Activated CD8-positive, alpha-beta memory T cell treated with anti-CD3 and anti-CD28 coated beads, Interleukin-2, amount 50 U/mL, for 1 hour (primary cell): ENCODE data around the gene ZNF350.
"Not testable (repeated sequence)": the region's sequence is repeated elsewhere in the genome, so short reads cannot be mapped to it uniquely, and the experiment has no call there.

Source experiments
- DNase-seq: peaks from one replicate; pipeline ENCODE4 v3.0.0-alpha.2; 2020; ENCODE audit errors: extremely low read depth

ZNF350 gene

DNA sequence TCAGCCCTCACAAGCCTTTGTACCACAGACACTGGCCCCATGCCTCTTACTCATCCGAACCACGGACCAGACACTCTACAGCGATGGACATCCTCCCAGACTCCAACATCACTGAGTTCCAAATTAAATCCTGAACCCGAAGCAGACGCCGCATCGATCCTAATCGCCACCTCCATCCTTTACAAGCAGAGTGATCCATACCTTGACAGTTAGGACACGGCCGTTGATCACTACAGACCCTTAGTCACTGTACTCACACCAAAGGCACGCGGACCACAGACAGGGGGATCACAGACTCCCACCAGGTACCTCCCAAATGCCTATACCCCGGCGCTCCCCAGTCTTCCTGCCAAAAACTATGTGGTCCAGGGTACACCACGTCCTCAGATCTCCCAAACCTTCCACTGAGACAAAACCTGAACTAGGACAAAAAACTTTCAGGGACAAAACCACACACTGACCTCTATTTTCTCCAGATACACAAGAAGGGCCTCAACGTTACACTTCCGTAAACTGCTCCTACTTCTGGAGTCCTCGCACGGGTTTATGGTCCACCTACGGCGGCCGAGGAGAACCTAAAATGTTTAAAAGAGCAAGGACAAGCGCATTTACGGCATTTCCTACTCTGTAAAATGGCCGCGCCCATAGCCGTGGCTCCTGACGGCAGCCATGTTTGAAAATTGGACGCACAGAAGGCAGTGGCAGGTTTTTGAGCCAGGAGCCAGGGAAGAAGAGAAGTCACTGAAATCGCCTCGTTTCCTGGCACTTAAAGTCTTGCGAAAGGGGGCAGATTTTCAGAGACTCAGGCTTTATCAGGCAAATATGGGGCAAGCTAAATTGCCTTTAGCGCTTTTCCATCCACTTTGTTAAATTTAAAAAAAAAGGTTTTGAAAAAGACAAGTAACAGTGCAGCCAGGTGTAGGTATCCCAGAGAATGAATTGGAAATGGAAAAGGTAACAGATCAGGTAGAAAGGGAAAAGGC lies at the start of gene ZNF350:
ZNF350 (minus strand) TSS at position 532 of the 983 bp plus-strand sequence. CDS start 12,480 bp downstream, outside the sequence.
- DNase-seq, result peak; percentile 81

DNA sequence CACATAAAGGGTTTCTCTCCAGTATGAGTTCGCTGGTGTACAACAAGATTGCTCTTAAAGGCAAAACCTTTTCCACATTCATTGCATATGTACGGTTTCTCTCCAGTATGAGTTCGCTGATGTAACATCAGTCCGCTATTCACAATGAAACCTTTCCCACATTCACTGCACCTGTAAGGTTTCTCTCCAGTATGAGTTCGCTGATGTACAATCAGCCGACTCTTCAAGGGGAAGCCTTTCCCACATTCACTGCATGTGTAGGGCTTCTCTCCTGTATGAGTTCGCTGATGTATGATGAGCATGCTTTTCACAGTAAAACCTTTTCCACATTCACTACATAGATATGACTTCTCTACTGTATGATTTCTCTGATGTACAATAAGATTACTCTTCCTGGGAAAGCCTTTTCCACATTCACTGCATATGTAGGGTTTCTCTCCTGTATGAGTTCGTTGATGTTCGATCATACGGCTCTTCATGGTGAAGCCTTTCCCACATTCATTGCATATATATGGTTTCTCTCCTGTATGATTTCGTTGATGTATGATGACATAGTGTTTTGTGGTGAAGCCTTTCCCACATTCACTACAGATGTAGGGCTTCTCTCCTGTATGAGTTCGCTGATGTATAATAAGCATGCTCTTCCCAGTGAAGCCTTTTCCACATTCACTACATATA lies 47.5 kb upstream of the ZNF350 start:
- no peak for DNase-seq

DNA sequence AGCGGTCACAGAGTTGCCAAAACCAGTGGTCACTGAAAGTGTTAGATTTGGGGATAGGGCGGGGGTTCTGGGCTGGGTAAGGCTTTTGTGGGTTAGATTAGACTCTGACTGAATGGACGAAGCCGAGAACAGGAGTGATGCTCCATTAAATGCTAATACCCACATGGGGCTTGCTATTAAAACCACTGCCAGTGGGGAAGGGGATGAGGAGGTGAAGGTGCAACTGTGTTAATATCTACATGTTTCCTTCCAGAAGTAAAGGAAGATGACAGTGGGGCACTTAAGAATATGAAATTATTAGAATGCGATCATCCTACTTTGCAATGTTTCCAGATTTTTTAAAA lies 42.1 kb upstream of the ZNF350 start:
- no peak for DNase-seq

DNA sequence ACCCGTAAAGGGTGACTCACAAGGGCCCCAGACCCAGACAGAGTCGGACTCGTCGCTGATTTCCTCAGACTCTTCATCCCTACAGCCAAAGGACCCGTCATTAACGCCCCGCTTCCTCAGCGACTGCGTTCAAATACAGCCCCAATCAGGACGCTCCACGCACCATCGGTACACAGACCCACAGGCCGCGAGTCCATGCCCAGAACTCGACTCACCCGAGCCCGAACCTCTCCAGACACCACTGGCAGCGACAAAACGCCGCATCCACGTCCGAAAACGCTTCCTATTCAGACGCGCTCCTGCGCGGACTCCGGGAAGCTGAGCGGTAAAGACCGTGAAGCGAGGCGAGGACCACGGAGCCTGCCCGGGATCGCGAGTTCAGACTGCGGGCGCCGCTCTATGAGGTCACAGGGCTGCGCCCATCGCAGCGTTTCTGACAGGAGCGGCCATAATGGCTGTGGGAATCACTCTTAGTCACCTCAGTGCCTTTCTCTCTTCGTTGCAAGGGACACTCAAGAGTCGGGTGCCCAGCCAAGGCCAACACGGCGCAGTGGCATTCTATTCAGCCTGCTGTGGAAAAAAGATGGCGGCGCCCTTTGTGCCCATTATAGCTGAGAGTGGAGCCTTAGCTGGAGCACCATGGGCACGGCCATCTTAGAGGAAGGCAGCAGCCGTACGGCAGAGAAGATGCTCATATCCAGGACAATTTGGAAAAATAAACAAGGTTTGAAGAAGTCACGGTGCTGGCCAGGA lies 41.6 kb upstream of the ZNF350 start, which contains the start of gene ZNF614:
ZNF614 (minus strand) TSS at position 353 of the 753 bp plus-strand sequence. CDS start 2,634 bp downstream, outside the sequence.
- peak; percentile 57 for DNase-seq

DNA sequence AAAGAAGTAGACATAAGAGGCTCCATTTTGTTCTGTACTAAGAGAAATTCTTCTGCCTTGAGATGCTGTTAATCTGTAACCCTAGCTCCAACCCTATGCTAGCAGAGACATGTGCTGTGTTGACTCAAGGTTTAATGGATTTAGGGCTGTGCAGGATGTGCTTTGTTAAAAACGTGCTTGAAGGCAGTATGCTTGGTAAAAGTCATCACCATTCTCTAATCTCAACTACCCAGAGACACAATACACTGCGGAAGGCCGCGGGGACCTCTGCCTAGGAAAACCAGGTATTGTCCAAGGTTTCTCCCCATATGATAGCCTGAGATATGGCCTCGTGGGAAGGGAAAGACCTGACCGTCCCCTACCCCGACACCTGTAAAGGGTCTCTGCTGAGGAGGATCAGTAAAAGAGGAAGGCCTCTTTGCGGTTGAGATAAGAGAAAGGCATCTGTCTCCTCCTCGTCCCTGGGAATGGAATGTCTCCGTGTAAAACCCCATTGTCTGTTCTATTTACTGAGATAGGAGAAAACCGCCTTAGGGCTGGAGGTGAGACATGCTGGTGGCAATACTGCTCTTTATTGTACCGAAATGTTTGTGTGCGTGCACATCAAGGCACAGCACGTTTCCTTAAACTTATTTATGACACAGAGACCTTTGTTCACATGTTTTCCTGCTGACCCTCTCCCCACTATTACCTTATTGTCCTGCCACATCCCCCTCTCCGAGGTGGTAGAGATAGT lies 39.8 kb upstream of the ZNF350 start:
- DNase-seq, result not testable (repeated sequence)

DNA sequence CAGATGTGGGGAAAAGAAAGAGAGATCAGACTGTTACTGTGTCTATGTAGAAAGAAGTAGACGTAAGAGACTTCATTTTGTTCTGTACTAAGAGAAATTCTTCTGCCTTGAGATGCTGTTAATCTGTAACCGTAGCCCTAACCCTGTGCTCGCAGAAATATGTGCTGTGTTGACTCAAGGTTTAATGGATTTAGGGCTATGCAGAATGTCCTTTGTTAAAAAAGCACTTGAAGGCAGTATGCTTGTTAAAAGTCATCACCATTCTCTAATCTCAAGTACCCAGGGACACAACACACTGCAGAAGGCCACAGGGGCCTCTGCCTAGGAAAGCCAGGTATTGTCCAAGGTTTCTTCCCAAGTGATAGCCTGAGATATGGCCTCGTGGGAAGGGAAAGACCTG lies 37.8 kb upstream of the ZNF350 start:
- not testable (repeated sequence) for DNase-seq

DNA sequence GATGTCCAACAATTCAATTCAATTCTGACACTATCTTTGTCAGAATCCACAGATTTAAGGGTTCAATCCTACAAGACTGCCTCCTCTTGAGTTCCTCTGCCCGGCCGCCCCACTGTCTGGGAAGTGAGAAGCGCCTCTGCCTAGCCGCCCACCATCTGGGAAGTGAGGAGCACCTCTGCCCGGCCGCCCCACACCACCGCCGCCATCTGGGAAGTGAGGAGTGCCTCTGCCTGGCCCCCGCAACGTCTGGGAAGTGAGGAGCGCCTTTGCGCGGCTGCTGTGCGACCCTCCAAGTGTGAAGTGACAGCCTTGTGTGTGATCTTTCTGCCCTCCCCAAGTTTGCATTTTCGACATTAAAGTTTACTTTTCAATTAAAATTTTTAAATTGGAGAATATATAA lies 35.6 kb upstream of the ZNF350 start:
- no peak for DNase-seq

DNA sequence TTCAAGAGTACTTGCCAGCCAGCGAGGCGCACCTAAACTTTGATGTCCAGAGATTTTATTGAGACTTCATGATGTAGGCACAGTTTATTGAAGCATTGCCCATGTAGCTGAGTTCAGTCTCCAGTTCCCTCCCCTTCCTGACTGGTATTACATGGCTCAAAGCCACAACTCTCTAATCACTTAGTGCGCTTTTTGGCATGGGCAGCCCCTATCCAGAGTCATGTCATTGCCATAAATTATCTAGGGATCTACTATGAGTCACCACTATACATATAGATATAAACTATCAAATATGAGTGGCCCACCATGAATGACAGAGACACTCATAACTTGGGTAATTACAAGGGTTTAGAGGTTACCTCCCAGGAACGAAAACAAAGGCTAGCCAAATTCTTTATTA lies 33.9 kb upstream of the ZNF350 start:
- DNase-seq, result no peak

DNA sequence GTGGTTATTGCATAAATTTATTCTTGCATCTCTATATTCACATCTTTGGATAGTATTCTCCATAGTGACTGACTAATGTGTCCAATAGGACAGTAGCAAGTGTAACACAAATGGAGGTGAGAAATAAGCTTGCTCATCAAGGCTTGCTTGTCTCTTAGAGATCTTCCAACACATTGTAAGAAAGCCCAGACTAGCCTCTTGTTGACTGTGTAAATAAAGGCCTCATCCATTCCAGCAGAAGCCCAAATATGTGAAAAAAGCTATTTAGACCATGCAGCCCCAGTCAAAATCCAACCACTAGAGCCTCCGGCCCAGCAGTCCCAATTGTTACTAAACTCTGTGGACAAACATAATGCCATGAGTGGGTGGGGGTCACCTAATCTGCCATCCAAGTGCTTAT lies 24.0 kb upstream of the ZNF350 start:
- no peak for DNase-seq

DNA sequence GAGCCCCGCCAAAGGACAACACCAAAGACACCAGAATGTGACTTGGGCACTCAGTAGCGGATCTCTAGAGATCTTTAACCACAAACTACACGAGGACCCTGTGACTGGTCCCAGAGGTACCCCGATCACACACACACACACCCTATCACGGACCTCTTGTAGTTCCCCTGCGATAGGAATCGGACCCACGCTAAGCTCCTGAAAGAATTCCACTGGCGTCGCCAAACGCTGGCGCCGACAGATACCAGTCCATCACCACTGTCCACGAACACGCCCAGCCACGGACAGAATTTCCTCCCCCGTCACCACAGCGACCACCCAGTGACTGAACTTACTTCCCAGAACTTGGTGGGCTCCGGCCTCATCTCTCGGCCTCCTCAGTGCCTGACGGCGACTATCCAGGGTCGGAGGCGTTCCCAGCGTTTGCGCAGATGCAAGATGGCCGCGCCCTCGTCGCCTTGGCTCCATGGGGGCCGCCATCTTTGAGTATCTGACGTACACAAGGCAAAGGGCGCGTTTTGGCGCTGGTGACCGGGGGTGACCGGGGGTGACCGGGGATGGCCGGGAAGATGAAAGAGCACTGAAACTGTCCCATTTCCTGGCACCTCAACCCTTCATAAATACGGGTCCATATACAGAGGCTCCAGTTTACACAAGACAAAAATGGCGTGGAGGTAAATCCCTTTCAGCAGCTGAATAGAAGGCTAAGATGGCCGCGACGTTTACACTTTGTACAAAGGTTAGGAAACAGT lies 21.3 kb upstream of the ZNF350 start, which contains the start of gene ZNF615:
ZNF615 (minus strand) TSS at position 406 of the 752 bp plus-strand sequence. CDS start 4,500 bp downstream, outside the sequence.
- peak; percentile 79 for DNase-seq

DNA sequence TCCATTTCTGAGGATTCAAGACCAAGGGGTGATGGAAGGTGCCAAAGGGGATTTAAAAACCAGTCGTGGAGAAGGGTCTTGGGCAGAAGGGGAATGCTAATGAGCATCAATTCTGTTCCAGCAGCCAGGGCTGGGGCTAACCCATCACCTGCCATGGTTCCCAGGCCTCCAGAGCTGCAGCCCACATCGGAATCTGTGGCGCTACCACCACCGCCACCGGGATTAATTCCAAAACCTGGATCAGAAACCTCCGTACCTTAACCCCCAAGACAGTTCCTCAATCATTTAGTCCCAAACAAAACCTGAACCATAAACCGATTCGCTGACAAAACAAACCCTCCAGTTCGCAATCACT lies 20.8 kb upstream of the ZNF350 start:
- DNase-seq, result no peak

DNA sequence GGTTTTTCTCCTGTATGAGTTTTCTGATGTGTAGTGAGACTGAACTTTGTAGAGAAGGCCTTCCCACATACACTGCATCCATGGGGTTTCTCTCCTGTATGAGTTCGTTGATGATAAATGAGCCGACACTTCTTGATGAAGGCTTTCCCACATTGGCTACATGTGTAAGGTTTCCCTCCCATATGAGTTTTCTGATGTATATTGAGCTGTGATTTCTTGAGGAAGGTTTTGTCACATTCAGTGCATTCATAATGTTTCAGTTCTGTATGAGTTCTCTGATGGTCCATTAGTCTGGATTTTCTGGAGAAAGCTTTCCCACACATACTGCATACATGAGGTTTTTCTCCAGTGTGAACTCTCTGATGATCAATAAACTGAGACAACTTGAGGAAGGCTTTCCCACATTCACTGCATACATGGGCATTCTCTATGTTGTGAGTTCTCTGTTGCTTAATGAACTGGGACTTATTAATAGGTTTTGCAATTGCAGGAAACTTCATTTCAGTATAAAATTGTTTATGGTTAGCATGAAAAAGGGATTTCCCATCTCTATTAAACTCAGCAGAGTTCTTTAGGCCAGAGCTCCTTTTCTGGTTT lies 7.5 kb upstream of the ZNF350 start:
- DNase-seq, result no peak

DNA sequence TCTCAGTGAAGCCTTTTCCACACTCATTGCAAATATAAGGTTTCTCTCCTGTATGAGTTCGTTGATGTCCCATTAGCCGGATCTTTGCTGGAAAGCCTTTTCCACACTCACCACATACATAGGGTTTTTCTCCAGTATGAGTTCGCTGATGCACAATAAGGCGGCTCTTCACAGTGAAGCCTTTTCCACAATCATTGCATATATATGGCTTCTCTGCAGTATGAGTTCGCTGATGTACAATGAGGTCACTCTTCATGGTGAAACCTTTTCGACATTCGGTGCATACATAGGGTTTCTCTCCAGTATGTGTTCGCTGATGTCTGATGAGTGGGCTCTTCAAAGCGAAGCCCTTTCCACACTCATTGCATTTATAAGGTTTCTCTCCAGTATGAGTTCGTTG lies 6.8 kb upstream of the ZNF350 start:
- DNase-seq, result no peak

DNA sequence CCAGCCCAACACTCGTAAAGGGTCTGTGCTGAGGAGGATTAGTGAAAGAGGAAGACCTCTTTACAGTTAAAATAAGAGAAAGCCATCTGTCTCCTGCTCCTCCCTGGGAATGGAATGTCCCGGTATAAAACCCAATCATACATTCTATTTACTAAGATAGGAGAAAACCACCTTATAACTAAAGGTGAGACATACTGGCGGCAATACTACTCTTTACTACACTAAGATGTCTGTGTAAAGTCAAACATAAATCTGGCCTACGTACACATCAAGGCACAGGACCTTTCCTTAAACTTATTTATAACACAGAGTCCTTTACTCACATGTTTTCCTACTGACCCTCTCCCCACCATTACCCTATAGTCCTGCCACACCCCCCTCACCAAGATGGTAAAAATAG lies 3.3 kb downstream of the ZNF350 start:
- no peak for DNase-seq

DNA sequence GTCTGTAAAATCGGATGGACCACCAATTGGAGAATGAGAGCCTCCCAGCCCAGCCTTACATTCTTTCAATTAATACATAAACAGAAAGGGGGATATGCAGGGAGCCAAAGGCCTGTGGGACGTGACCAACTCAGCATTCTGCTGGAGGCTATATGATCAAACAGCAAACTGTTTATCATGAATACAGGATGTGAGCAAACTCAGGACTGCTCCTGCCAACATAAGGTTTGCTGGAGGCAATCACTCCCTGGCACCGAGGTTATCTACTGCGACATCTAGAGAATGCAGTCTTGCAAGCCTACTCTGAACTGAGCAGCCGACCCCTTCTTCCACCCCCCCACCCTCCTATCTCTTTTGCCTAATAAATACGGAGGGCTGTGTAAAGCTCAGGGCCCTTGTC lies 5.7 kb downstream of the ZNF350 start:
- DNase-seq, result not testable (repeated sequence)

DNA sequence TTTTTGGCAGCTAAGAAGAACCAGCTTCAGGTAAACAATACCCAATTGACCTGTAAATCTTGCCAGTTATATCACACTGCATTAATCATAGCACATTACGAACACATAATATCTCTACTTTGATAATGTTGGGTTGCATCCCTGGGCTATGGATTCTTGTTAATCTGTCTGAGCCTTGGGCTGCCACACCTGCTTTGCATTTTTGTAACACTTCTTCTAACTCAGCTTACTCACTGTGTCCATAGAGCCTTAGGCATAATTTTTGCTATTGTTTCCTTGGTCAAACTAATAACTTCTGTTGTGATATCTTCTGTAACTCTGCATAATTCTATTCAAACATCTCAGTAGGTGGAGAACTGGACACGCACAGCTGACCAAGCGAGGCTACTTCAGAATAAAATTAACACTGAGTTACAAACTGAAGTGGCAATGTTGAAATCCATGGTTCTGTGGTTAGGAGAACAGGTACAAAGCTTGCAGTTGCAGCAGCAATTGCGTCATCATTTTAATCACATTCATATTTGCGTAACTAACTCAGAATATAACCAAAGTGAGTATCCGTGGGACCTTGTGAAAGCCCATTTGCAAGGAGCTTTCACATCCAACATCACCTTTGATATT lies 6.4 kb downstream of the ZNF350 start:
- DNase-seq, result no peak

DNA sequence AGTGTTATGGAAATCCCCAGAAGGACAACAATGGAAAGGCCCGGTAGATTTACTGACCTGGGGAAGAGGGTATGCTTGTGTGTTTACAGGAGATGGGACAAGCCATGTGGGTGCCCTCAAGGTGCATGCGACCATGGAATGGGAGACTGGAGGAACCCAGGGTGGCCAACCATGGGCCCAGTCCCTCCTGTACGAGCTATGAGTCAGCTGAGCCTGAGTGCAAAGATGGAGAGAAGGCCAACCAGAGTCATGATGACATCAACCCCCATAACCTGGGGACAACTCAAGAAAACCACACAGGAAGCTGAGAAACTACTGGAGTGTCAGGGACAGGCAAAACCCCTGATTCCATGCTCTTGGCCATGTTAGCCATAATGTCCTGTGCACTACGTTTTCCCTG lies 7.8 kb downstream of the ZNF350 start:
- DNase-seq, result no peak

DNA sequence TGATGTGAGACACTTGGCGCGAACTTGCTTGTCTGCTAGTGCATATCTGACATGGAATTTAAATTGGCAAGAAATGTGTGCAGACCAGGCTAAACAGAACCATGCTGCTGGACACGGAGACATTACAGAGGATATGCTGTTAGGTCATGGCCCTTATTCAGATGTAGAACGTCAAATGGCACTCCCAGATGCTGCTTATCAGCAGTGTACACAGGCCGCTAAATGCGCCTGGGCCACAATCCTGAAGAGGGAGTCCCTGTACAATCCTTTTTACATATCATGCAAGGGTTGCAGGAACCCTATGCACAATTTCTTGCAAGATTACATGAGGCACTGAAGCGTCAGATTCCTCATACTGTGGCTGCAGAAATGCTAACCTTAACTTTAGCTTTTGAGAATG lies 9.3 kb downstream of the ZNF350 start:
- DNase-seq, result no peak

DNA sequence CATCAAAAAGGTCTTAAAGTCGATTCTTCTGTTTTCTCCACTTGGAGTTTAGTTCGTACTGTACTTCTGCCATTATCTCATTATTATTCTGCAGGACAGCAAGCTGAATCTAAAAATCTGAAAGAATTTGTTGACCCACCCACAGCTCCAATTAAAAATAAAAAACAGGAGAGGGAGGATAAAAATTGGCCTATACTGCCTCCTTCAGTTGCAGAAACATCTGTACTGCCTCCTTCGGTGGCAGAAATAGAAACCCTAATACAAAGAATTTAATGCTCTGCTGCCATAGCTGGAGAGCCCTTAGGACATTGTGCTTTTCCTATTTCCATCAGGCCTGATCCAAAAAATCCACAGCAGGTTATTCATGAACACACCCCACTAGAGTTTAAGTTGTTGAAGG lies 9.8 kb downstream of the ZNF350 start:
- DNase-seq, result no peak

DNA sequence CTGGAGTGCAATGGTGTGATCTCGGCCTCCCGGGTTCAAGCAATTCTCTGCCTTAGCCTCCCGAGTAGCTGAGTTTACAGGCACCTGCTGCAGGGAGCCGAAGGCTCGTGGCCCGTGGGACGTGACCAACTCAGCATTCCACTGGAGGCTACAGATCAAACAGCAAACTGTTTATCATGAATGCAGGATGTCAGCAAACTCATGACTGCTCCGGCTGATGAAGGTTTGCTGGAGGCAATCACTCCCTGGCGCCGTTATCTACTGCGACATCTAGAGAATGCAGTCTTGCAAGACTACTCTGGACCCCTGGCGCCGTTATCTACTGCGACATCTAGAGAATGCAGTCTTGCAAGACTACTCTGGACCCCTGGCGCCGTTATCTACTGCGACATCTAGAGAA lies 10.9 kb downstream of the ZNF350 start:
- DNase-seq, result not testable (repeated sequence)
